HepG2 (cell line): ENCODE measurements around the gene GNPAT. TPM values are rescaled to one million over a fixed set of nuclear protein-coding genes. Genes with fewer than 3 reads are reported as not detected.
A peak's percentile ranks its signal among the peaks of the same experiment; 100 is the strongest.

ENCODE experiments used
- MIER2 ChIP-seq: IDR thresholded peaks from 2 replicates; pipeline ENCODE4 v1.6.1; 2016; ENCODE audit warnings: missing biosample characterization, missing genetic modification reagents
- NONO ChIP-seq, 2 experiments: fragments of 450-650 bp in 1 of 2; sonication (generic) in 1 of 2; formaldehyde crosslinking in 1 of 2; IDR thresholded peaks in 1 of 2; conservative IDR thresholded peaks in 1 of 2; 2 replicates each; pipeline versions ENCODE4 v1.6.1 to v1.8.0; 2017 to 2022; ENCODE audit warnings: mild to moderate bottlenecking in 1 of 2, missing genetic modification reagents in 1 of 2, moderate library complexity in 1 of 2
- SMARCE1 ChIP-seq: fragments of 450-650 bp; IDR thresholded peaks from 2 replicates; pipeline ENCODE4 v1.6.1; 2017; ENCODE audit warnings: borderline replicate concordance
- ZEB1 ChIP-seq: IDR thresholded peaks from 2 replicates; pipeline ENCODE4 v1.6.1; 2012; ENCODE audit warnings: mild to moderate bottlenecking, low read depth, inconsistent platforms; ENCODE audit not compliant: insufficient replicate concordance
- ZNF333 ChIP-seq: sonication (generic); formaldehyde crosslinking; IDR thresholded peaks from 2 replicates; pipeline ENCODE4 v1.4.0; 2020; ENCODE audit warnings: mild to moderate bottlenecking, missing genetic modification reagents, borderline replicate concordance
- ZNF460 ChIP-seq: sonication (generic); formaldehyde crosslinking; IDR thresholded peaks from 2 replicates; pipeline ENCODE4 v1.5.1; 2020; ENCODE audit warnings: missing genetic modification reagents, mild to moderate bottlenecking, borderline replicate concordance
- ZNF564 ChIP-seq: sonication (generic); formaldehyde crosslinking; IDR thresholded peaks from 2 replicates; pipeline ENCODE4 v1.8.1; 2023; ENCODE audit warnings: mild to moderate bottlenecking, missing genetic modification reagents
- ZNF766 ChIP-seq: sonication (generic); formaldehyde crosslinking; IDR thresholded peaks from 2 replicates; pipeline ENCODE4 v1.5.0; 2020; ENCODE audit warnings: missing genetic modification reagents, borderline replicate concordance
- polyA plus RNA-seq, 8 experiments: library from polyadenylated mRNA; depleted of rRNA in 3 of 8; stranded (reverse) in 7 of 8; unstranded in 1 of 8; fragments of >200 nt; fragmentation: Illumina TruSeq in 4 of 8; extraction: Trizol in 4 of 8; gene quantifications; 2 replicates each; pipeline versions ENCODE4 v1.2.1 to v1.2.3, GENCODE V29; 2011 to 2016; ENCODE audit warnings: low read depth in 4 of 8, missing spikeins in 1 of 8, mixed read lengths in 1 of 8; ENCODE audit not compliant: insufficient read depth in 1 of 8
- total RNA-seq, 5 experiments: library from RNA; depleted of rRNA; stranded (reverse); fragments of >200 nt; fragmentation: Illumina TruSeq; extraction: Trizol; gene quantifications; 2 replicates each; pipeline ENCODE4 v1.2.3, GENCODE V29; 2016; ENCODE audit warnings: low read depth in 1 of 5
- TF ChIP-seq, protein P1 (sequence below): sonication (generic); formaldehyde crosslinking; IDR thresholded peaks from 2 replicates; pipeline ENCODE4 v1.4.0; 2020; ENCODE audit warnings: mild to moderate bottlenecking, missing genetic modification reagents
- TF ChIP-seq, protein P2 (sequence below): sonication (generic); formaldehyde crosslinking; IDR thresholded peaks from 2 replicates; pipeline ENCODE4 v1.4.0; 2020; ENCODE audit warnings: missing genetic modification reagents, borderline replicate concordance
- TF ChIP-seq, protein P3 (sequence below), 2 experiments: fragments of 450-650 bp in 1 of 2; sonication (generic) in 1 of 2; formaldehyde crosslinking in 1 of 2; IDR thresholded peaks; 2 replicates each; pipeline versions ENCODE4 v1.6.1 to v1.8.0; 2016 to 2022; ENCODE audit warnings: antibody characterized with exemption in 1 of 2, mild to moderate bottlenecking in 1 of 2, missing genetic modification reagents in 1 of 2

Gene GNPAT
- total and polyA plus RNA-seq, 2 of the 13 experiments (the other 11 are each of a cell fraction or from before 2014, with no cell fraction given): 58.3 to 114 TPM

DNA sequence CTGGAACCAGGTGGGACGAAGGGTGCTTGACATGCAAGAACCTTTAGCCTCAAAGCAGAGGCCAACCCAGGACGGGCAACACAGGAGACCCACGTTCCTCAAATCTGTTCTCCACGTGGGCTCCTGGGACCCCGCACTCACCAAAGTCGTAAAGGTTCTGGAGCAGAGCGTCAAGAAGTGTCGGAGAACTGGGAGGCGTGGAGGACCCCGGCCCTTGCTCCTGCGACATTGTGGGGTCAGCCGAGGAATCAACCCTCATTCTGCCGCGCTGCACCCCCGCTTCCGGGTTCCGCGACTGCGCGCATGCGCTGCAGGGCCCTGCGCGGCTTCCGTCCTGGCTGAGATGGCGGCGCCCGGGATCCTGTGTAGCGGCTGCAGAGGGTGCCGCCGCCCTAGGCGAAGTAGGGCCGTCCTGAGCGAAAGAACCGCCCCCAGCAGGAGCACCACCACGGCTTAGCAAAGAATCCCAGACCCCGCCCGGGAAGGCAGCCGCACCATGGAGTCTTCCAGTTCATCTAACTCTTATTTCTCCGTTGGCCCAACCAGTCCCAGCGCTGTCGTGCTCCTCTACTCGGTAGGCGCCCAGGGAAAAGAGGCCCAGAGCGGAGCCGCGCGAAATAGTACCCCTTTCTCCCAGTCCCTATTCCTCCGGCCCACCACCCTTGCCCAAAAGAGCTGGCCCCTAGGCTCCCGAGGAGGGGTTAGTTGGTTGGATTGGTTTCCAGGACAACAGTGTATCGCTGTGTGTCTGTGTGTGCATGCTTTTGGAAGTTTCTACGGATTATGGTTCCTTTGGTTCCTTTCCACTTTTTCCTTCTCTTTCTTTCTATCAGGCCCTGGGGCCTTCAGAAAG lies at the start of gene GNPAT (continued):
- TF ChIP-seq ZEB1 (no peak), ZNF564 (CRISPR knock-in tag) (no peak), ZNF766 (CRISPR knock-in tag) (0 out of 2 replicates have a peak, but pooled peaks have one; percentile 82), SMARCE1 (no peak), NONO (IDR thresholded peaks at IDR 0.05) (no peak), NONO (CRISPR knock-in tag; conservative IDR thresholded peaks at IDR 0.05) (peak; percentile 84), MIER2 (CRISPR knock-in tag) (peak; percentile 38; the same call in 1 of the 2 replicates), ZNF333 (CRISPR knock-in tag) (0 out of 2 replicates have a peak, but pooled peaks have one; percentile 58), ZNF460 (CRISPR knock-in tag) (no peak)
- TF ChIP-seq, protein P1, sequence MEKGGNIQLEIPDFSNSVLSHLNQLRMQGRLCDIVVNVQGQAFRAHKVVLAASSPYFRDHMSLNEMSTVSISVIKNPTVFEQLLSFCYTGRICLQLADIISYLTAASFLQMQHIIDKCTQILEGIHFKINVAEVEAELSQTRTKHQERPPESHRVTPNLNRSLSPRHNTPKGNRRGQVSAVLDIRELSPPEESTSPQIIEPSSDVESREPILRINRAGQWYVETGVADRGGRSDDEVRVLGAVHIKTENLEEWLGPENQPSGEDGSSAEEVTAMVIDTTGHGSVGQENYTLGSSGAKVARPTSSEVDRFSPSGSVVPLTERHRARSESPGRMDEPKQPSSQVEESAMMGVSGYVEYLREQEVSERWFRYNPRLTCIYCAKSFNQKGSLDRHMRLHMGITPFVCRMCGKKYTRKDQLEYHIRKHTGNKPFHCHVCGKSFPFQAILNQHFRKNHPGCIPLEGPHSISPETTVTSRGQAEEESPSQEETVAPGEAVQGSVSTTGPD (CRISPR knock-in tag): 0 out of 2 replicates have a peak, but pooled peaks have one; percentile 29
- TF ChIP-seq, protein P2, sequence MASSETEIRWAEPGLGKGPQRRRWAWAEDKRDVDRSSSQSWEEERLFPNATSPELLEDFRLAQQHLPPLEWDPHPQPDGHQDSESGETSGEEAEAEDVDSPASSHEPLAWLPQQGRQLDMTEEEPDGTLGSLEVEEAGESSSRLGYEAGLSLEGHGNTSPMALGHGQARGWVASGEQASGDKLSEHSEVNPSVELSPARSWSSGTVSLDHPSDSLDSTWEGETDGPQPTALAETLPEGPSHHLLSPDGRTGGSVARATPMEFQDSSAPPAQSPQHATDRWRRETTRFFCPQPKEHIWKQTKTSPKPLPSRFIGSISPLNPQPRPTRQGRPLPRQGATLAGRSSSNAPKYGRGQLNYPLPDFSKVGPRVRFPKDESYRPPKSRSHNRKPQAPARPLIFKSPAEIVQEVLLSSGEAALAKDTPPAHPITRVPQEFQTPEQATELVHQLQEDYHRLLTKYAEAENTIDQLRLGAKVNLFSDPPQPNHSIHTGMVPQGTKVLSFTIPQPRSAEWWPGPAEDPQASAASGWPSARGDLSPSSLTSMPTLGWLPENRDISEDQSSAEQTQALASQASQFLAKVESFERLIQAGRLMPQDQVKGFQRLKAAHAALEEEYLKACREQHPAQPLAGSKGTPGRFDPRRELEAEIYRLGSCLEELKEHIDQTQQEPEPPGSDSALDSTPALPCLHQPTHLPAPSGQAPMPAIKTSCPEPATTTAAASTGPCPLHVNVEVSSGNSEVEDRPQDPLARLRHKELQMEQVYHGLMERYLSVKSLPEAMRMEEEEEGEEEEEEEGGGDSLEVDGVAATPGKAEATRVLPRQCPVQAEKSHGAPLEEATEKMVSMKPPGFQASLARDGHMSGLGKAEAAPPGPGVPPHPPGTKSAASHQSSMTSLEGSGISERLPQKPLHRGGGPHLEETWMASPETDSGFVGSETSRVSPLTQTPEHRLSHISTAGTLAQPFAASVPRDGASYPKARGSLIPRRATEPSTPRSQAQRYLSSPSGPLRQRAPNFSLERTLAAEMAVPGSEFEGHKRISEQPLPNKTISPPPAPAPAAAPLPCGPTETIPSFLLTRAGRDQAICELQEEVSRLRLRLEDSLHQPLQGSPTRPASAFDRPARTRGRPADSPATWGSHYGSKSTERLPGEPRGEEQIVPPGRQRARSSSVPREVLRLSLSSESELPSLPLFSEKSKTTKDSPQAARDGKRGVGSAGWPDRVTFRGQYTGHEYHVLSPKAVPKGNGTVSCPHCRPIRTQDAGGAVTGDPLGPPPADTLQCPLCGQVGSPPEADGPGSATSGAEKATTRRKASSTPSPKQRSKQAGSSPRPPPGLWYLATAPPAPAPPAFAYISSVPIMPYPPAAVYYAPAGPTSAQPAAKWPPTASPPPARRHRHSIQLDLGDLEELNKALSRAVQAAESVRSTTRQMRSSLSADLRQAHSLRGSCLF (CRISPR knock-in tag): no peak
- TF ChIP-seq, protein P3, sequence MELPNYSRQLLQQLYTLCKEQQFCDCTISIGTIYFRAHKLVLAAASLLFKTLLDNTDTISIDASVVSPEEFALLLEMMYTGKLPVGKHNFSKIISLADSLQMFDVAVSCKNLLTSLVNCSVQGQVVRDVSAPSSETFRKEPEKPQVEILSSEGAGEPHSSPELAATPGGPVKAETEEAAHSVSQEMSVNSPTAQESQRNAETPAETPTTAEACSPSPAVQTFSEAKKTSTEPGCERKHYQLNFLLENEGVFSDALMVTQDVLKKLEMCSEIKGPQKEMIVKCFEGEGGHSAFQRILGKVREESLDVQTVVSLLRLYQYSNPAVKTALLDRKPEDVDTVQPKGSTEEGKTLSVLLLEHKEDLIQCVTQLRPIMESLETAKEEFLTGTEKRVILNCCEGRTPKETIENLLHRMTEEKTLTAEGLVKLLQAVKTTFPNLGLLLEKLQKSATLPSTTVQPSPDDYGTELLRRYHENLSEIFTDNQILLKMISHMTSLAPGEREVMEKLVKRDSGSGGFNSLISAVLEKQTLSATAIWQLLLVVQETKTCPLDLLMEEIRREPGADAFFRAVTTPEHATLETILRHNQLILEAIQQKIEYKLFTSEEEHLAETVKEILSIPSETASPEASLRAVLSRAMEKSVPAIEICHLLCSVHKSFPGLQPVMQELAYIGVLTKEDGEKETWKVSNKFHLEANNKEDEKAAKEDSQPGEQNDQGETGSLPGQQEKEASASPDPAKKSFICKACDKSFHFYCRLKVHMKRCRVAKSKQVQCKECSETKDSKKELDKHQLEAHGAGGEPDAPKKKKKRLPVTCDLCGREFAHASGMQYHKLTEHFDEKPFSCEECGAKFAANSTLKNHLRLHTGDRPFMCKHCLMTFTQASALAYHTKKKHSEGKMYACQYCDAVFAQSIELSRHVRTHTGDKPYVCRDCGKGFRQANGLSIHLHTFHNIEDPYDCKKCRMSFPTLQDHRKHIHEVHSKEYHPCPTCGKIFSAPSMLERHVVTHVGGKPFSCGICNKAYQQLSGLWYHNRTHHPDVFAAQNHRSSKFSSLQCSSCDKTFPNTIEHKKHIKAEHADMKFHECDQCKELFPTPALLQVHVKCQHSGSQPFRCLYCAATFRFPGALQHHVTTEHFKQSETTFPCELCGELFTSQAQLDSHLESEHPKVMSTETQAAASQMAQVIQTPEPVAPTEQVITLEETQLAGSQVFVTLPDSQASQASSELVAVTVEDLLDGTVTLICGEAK (IDR thresholded peaks at IDR 0.05): no peak
- TF ChIP-seq, protein P3 (CRISPR knock-in tag; IDR thresholded peaks at IDR 0.05): no peak; the same call in 1 of the 2 replicates
